HUES6 (cell line): ENCODE measurements around the gene ZNF554.

ENCODE experiments used
- H3K27ac ChIP-seq: 2 replicates; pipeline ENCODE4 v1.7.0; 2013; ENCODE audit warnings: low read depth, mild to moderate bottlenecking, low read length, inconsistent platforms
- H3K27me3 ChIP-seq: 2 replicates; pipeline ENCODE4 v1.6.1; 2013; ENCODE audit warnings: low read length; ENCODE audit not compliant: control insufficient read depth, insufficient read depth
- H3K36me3 ChIP-seq: 2 replicates; pipeline ENCODE4 v1.6.1; 2013; ENCODE audit warnings: low read length; ENCODE audit not compliant: control insufficient read depth, insufficient read depth
- H3K4me1 ChIP-seq: 2 replicates; pipeline ENCODE4 v1.6.1; 2013; ENCODE audit warnings: low read length; ENCODE audit not compliant: control insufficient read depth, insufficient read depth
- H3K4me3 ChIP-seq: 2 replicates; pipeline ENCODE4 v1.5.1; 2013; ENCODE audit warnings: low read depth, low read length
- H3K9ac ChIP-seq: one replicate; pipeline ENCODE4 v1.6.1; 2013; ENCODE audit warnings: mild to moderate bottlenecking, low read length
- H3K9me3 ChIP-seq: 2 replicates; pipeline ENCODE4 v1.6.1; 2013; ENCODE audit warnings: low read depth, low read length; ENCODE audit not compliant: control insufficient read depth, insufficient read depth

ZNF554 gene

DNA sequence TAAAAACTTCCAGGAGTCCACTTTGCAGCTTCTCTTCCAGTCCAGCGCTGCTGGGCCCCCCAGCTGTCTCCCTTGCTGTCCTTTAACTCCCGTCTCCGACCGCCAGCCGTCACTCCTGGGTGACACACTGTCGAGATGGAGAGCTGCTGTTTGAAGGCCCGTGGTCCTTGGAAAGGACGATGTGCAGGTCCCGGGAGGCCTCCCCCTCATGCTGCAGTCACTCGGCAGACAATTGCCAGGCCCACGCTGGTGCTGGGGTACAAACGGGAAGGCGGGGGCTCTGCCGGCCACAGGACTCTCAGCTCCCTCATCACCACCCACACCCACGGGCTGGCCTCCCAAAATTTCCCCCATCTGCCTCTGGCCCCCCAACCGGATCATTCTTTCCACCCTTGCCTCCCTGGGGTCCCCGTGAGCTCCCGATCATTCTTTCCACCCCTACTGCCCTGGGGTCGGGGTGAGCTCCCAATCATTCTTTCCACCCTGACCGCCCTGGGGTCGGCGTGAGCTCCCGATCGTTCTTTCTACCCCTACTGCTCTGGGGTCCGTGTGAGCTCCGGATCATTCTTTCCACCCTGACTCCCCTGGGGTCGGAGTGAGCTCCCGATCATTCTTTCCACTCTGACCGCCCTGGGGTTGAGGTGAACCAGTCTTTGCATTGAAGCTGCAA is 16.0 kb upstream of the ZNF554 start:
- no peaks in the 10 kb centered on the region for H3K27me3 ChIP-seq
- no peak overlapping the region for H3K4me3 ChIP-seq
- no peak overlapping the region for H3K27ac ChIP-seq
- H3K9ac ChIP-seq = no peak overlapping the region
- H3K4me1 ChIP-seq = no peaks in the 10 kb centered on the region
- H3K36me3 ChIP-seq = peaks cover 91% of the 10 kb centered on the region
- H3K9me3 ChIP-seq = no peaks in the 10 kb centered on the region

DNA sequence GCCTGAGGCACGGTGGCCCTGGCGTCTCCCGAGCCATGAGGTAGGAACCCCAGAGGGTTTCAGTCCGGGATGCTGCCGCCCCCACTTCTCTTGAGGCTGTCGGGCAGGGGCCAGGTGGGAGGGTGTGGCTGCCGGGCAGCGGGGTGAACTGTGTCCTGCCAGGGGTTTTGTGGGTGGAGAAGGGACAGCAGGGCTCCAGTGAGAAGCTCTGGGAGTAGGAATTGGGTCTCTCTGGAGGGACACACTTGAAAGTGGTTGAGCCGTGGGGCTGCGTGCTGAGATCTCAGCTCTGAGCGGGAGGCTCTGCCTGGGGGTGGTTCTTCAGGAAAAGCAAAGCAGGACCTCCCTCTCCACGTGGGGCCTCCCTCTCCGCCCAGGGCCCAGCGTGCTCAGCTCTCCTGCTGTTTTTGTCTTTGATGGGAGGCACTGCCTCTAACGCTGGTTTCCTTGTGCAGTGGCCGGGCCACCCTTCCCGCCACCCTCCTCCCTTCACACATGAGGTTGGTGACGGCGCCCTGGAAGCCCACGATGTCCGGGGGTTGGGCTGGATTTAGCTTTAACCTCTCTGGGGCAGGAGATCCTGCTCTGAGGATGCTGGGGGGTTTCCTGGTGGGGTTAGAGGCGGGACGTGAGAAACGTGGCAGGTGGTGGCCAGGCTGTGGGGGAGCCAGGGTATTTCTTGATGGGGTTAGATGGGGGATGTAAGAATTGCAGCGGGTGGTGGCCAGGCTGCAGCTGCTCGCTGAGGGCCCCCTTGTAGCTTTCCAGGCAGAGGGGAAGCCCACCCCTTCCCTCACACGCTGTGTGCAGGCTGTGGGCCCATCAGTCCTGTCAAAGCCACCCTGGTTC is 15.3 kb upstream of the ZNF554 start:
- Histone ChIP-seq H3K27ac (no peak overlapping the region), H3K9me3 (no peaks in the 10 kb centered on the region), H3K27me3 (no peaks in the 10 kb centered on the region), H3K4me1 (no peaks in the 10 kb centered on the region), H3K9ac (no peak overlapping the region), H3K4me3 (no peak overlapping the region), H3K36me3 (peaks cover 92% of the 10 kb centered on the region)

DNA sequence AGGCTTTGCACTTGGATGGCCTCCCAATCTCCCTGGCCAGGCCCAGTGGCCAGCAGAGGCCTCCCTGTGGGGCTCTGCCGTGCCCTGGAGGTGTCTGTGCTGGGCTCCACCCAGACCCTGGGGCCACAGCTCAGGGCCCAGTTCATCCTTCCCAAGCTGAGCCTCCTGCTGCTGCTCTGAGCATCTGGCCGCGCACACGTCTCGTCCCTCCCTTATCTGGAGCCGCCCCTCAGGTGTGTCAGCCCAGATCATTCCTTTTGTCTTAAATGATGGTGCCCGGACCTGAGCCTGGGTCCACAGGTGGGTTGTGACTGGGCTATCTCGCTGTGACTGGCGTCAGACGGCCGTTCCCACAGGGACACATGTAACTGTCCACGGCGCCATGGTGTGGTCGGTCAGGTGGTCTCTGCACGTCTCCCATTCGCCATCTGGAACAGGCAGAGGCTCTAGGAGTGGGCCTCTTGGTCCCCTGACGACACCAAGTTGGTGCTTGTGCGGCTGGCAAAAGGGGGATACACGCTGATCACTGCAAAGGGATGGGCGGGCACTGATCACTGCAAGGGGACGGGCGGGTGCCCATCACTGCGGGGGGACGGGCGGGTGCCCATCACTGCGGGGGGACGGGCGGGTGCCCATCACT is 14.3 kb upstream of the ZNF554 start:
- H3K4me3 ChIP-seq = no peak overlapping the region
- no peaks in the 10 kb centered on the region for H3K4me1 ChIP-seq
- H3K9ac ChIP-seq = no peak overlapping the region
- peaks cover 94% of the 10 kb centered on the region for H3K36me3 ChIP-seq
- no peak overlapping the region for H3K27ac ChIP-seq
- no peaks in the 10 kb centered on the region for H3K27me3 ChIP-seq
- H3K9me3 ChIP-seq = no peaks in the 10 kb centered on the region

DNA sequence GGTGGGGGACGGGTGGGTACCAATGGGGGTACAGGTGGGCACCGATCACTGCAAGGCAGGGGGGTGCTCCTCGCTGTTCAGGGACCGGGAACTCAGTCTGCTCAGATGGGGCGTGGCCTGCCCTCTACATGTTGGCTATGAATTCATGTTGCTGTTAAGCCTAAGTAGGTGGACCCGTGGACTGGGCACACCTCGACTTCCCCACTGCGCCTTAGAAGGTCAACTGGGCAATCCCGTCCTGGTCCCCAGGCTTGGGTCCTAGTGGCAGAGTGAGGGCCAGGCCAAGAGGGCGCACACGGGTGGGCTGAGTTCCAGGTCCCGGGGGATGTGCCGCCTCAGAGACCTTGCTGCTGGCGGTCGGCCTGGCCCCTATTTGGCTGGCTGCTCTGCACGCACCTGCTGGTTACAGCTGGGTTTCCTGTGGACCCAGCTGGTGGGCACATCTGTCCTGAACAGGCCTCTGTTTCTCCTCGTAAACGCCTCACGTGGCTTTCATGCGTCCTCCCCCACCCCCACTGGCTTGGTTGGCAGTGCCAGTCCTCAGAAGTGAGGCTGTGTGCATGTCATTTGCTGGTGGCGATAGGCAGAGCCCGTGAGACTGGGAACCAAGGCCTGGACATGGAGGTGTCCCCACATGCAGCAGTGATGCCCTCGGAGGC is 13.5 kb upstream of the ZNF554 start:
- H3K27me3 ChIP-seq = no peaks in the 10 kb centered on the region
- no peak overlapping the region for H3K4me3 ChIP-seq
- no peak overlapping the region for H3K27ac ChIP-seq
- no peak overlapping the region for H3K9ac ChIP-seq
- H3K4me1 ChIP-seq = no peaks in the 10 kb centered on the region
- H3K36me3 ChIP-seq = peaks cover 94% of the 10 kb centered on the region
- no peaks in the 10 kb centered on the region for H3K9me3 ChIP-seq

DNA sequence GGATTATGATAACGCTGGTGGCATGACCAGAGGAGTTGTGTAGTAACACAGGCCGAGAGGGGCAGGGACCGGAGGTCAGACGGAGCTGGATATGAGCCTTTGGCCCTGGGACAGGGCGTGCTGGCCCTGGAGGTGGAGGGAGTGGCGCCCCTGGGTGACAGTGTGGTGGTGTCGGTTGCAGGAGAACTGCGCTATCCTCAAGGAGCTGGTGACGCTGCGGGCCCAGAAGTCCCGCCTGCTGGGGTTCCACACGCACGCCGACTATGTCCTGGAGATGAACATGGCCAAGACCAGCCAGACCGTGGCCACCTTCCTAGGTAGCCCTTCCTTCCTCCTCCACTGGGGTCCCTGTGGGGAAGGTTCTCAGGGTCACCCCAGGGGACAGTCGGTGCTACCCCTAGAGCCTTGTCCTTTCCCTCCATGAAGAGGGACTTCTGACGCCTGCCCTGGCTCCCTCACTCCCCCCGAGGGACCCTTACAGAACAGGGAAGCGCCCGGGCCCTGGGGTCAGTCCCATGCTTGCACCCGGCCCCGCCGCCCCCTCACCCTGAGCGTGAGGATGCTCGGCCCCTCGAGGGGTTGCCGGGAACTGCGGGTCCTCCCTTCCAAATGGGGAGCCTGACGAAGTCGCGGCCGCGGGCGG is 12.8 kb upstream of the ZNF554 start:
- Histone ChIP-seq H3K9me3 (no peaks in the 10 kb centered on the region), H3K4me1 (no peaks in the 10 kb centered on the region), H3K4me3 (no peak overlapping the region), H3K36me3 (peaks cover 94% of the 10 kb centered on the region), H3K9ac (no peak overlapping the region), H3K27me3 (no peaks in the 10 kb centered on the region), H3K27ac (no peak overlapping the region)

DNA sequence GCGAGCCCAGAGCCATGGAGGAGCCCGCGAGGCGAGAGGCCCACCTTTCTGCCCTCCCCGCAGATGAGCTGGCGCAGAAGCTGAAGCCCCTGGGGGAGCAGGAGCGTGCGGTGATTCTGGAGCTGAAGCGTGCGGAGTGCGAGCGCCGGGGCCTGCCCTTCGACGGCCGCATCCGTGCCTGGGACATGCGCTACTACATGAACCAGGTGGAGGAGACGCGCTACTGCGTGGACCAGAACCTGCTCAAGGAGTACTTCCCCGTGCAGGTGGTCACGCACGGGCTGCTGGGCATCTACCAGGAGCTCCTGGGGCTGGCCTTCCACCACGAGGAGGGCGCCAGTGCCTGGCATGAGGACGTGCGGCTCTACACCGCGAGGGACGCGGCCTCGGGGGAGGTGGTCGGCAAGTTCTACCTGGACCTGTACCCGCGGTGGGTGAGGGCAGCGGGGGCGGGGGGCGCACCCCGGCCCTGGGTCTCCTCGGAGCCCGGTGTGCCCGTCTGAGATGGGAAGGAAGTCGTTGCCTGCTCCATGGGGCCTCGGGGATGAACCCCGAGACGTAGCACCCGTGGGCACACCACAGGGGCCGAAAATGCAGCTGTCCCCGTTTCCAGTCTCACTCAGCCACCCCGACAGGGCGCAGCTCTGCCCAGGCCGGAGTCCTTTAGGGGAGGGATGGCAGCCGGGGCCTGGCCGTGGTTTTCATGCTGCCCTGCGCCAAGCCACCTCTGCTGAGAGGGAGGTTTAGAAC is 12.1 kb upstream of the ZNF554 start:
- H3K9ac ChIP-seq = no peak overlapping the region
- no peaks in the 10 kb centered on the region for H3K27me3 ChIP-seq
- no peak overlapping the region for H3K4me3 ChIP-seq
- H3K9me3 ChIP-seq = no peaks in the 10 kb centered on the region
- peaks cover 96% of the 10 kb centered on the region for H3K36me3 ChIP-seq
- H3K27ac ChIP-seq = no peak overlapping the region
- H3K4me1 ChIP-seq = no peaks in the 10 kb centered on the region

DNA sequence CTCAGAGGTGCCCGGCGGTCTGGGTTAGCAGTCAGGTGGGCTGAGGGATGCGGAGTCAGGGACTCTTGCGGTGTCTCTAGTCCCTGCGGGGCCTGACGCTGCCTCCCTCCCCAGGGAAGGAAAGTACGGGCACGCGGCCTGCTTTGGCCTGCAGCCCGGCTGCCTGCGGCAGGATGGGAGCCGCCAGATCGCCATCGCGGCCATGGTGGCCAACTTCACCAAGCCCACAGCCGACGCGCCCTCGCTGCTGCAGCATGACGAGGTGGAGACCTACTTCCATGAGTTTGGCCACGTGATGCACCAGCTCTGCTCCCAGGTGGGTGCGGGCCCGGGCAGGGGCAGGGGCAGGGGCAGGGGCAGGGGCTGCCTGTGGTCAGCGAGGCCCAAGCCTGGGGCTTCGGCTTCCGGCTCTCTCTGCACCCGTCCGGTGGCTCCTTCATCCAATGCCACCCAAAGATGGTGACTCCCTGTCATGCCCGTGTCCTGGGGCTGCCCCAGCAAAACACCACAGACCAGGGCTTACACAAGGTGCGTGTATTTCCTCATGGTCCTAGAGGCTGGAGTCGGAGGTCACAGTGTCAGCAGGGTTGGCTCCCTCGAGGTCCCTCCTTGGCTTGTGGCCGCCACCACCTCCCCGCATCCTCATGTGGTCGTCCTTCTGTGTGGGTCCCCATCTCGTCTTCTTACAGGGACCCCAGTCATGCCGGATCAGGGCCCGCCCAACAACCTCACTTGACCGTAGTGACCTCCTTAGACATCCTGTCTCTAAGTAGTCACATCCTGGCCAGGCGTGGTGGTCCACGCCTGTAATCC is 11.3 kb upstream of the ZNF554 start:
- Histone ChIP-seq H3K27me3 (no peaks in the 10 kb centered on the region), H3K9me3 (no peaks in the 10 kb centered on the region), H3K4me1 (no peaks in the 10 kb centered on the region), H3K4me3 (no peak overlapping the region), H3K9ac (no peak overlapping the region), H3K27ac (no peak overlapping the region), H3K36me3 (peaks cover 96% of the 10 kb centered on the region)

DNA sequence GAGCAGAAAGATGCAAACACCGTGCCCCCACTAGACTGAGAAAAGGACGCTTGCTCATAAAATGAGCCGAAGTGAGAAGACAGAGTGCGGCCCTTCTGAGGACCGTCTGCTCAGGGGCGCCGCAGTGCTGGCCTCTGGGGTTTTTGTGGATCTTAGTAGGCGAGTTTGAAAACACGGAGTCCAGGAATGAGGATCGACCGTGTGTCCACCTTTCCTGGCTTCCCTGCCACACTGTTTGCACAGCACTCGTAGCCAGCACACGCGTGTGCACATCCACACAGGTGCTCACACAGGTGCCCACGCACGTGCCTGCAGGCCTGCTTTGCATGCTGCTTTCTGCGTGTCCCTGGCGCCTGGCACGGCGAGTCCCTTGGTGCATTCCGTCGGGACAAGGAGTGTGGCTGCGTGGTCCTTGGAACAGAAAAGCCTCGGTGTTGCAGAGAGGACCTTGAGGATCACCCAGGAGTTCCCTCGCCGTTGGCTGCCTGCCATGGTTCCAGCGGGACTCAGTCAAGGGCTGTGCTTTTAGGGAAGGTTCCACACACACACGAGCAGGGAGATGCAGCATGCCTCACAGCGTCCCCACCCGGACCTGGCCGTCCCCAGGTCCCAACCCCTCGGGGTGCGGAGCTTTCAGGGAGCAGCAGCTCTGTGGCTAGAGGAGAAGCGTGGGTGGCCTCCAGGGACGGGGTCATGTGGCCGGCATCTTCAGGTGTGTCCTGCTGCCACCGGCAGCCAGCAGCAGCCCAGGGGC is 10.1 kb upstream of the ZNF554 start:
- Histone ChIP-seq H3K27me3 (no peaks in the 10 kb centered on the region), H3K36me3 (peaks cover 97% of the 10 kb centered on the region), H3K4me3 (no peak overlapping the region), H3K9ac (no peak overlapping the region), H3K4me1 (no peaks in the 10 kb centered on the region), H3K27ac (no peak overlapping the region), H3K9me3 (no peaks in the 10 kb centered on the region)
